Endodermal cell (in vitro differentiated cells): ENCODE data around the gene SLC12A6. TPM values are rescaled to one million over a fixed set of nuclear protein-coding genes. Genes with fewer than 3 reads are reported as not detected.
A peak's percentile ranks its signal among the peaks of the same experiment; 100 is the strongest.

ENCODE experiments used
- DNase-seq: peaks from one replicate; pipeline ENCODE4 v3.0.0-alpha.2; 2017
- H3K27ac ChIP-seq: 2 replicates; pipeline ENCODE4 v1.5.1; 2013; ENCODE audit warnings: mild to moderate bottlenecking, low read depth, low read length, moderate library complexity
- H3K27me3 ChIP-seq: 2 replicates; pipeline ENCODE4 v1.6.1; 2013; ENCODE audit warnings: mild to moderate bottlenecking, low read length, moderate library complexity; ENCODE audit not compliant: insufficient read depth, control insufficient read depth, poor library complexity, severe bottlenecking
- H3K36me3 ChIP-seq: 2 replicates; pipeline ENCODE4 v1.7.0; 2013; ENCODE audit warnings: mild to moderate bottlenecking, low read length, moderate library complexity; ENCODE audit not compliant: control insufficient read depth, insufficient read depth
- H3K4me1 ChIP-seq: one replicate; pipeline ENCODE4 v1.7.0; 2013; ENCODE audit warnings: low read length; ENCODE audit not compliant: control insufficient read depth, insufficient read depth
- H3K4me3 ChIP-seq: 2 replicates; pipeline ENCODE4 v1.5.1; 2013; ENCODE audit warnings: mild to moderate bottlenecking, low read length, moderate library complexity
- H3K9ac ChIP-seq: 2 replicates; pipeline ENCODE4 v1.6.1; 2013; ENCODE audit warnings: mild to moderate bottlenecking, low read length, moderate library complexity; ENCODE audit not compliant: poor library complexity, severe bottlenecking; ENCODE audit errors: extremely low read depth
- H3K9me3 ChIP-seq: 2 replicates; pipeline ENCODE4 v1.6.1; 2013; ENCODE audit warnings: mild to moderate bottlenecking, low read length, moderate library complexity; ENCODE audit not compliant: control insufficient read depth
- H3K27ac Mint-ChIP-seq: 2 replicates; pipeline ENCODE4 v1.8.0; 2020; ENCODE audit warnings: mixed read lengths
- H3K27me3 Mint-ChIP-seq: 2 replicates; pipeline ENCODE4 v1.8.0; 2021; ENCODE audit warnings: mild to moderate bottlenecking, mixed read lengths; ENCODE audit not compliant: insufficient read depth
- H3K36me3 Mint-ChIP-seq: 2 replicates; pipeline ENCODE4 v1.8.0; 2020; ENCODE audit warnings: low read depth, mixed read lengths
- H3K4me1 Mint-ChIP-seq: 2 replicates; pipeline ENCODE4 v1.8.0; 2020; ENCODE audit warnings: mixed read lengths
- H3K4me3 Mint-ChIP-seq: 2 replicates; pipeline ENCODE4 v1.8.0; 2020; ENCODE audit warnings: mild to moderate bottlenecking, moderate library complexity, mixed read lengths
- H3K9me3 Mint-ChIP-seq: 2 replicates; pipeline ENCODE4 v1.8.0; 2020; ENCODE audit warnings: mild to moderate bottlenecking, mixed read lengths
- CTCF ChIP-seq: fragments of 200-600 bp; sonication (generic); conservative IDR thresholded peaks from 2 replicates; pipeline ENCODE4 v1.5.0; 2021; ENCODE audit warnings: antibody characterized with exemption, mild to moderate bottlenecking
- WGBS, 2 experiments: methylation state at CpG; one replicate each; pipeline versions ENCODE4 v1.1.5 to v1.1.7; 2013; ENCODE audit warnings: missing lambda C conversion rate in 2 of 2, mixed read lengths in 1 of 2; ENCODE audit not compliant: insufficient coverage in 1 of 2, insufficient read length in 1 of 2; 5-methylcytosine and 5-hydroxymethylcytosine counted together
- total RNA-seq, 2 donors: library from RNA; stranded (reverse); fragmentation: NEBNext Ultra II Directional in 1 of 2; extraction: Animal tissue kit (Norgen Biotek cat#: 25700) in 1 of 2; gene quantifications; 2 replicates in 1 of 2; 3 replicates in 1 of 2; pipeline ENCODE4 v1.2.1, GENCODE V29; 2021

Gene SLC12A6
- total RNA-seq, 2 donors from 2014 or later: 18.2 to 23.3 TPM

GRCh38 chr15:34358367-34358766, 20.8 kb upstream of the SLC12A6 start:
- Mint-ChIP-seq H3K4me3 (no peak overlapping the region), H3K9me3 (no peaks in the 10 kb centered on the region), H3K4me1 (no peaks in the 10 kb centered on the region), H3K27me3 (no peaks in the 10 kb centered on the region), H3K27ac (no peak overlapping the region), H3K36me3 (peaks cover 55% of the 10 kb centered on the region)
- Histone ChIP-seq H3K36me3 (peaks cover 20% of the 10 kb centered on the region), H3K9ac (no peak overlapping the region), H3K9me3 (no peaks in the 10 kb centered on the region), H3K27me3 (no peaks in the 10 kb centered on the region), H3K4me1 (no peaks in the 10 kb centered on the region), H3K4me3 (no peak overlapping the region), H3K27ac (no peak overlapping the region)
- 82% methylated on average over 3 of the region's 3 CpGs for WGBS, 2 experiments
- peak; percentile 68 for TF ChIP-seq CTCF
- DNase-seq: no peak

GRCh38 chr15:34357653-34358052, 20.1 kb upstream of the SLC12A6 start:
- WGBS, 2 experiments: 100% methylated on average over 1 of the region's 1 CpG; no CpG with 5 or more reads in 1 of the 2 experiments
- peaks cover 50% of the 10 kb centered on the region for H3K36me3 Mint-ChIP-seq
- TF ChIP-seq CTCF: no peak

GRCh38 chr15:34355241-34355640, 17.7 kb upstream of the SLC12A6 start:
- no peak for TF ChIP-seq CTCF
- H3K27me3 Mint-ChIP-seq: no peaks in the 10 kb centered on the region
- no peaks in the 10 kb centered on the region for H3K4me1 Mint-ChIP-seq
- H3K9me3 Mint-ChIP-seq: no peaks in the 10 kb centered on the region
- no peak overlapping the region for H3K27ac Mint-ChIP-seq
- H3K4me3 ChIP-seq: no peak overlapping the region
- no peak overlapping the region for H3K9ac ChIP-seq
- no peak overlapping the region for H3K27ac ChIP-seq
- 91 to 93% methylated on average over 7 to 9 of the region's 9 CpGs for WGBS, 2 experiments
- no peaks in the 10 kb centered on the region for H3K9me3 ChIP-seq
- no peaks in the 10 kb centered on the region for H3K27me3 ChIP-seq
- no peaks in the 10 kb centered on the region for H3K4me1 ChIP-seq
- H3K36me3 ChIP-seq: peaks cover 9% of the 10 kb centered on the region
- no peak for DNase-seq
- no peak overlapping the region for H3K4me3 Mint-ChIP-seq
- peaks cover 35% of the 10 kb centered on the region for H3K36me3 Mint-ChIP-seq

More at GRCh38 chr15:34357653-34358052, 20.1 kb upstream of the SLC12A6 start:
- Histone ChIP-seq H3K36me3 (peaks cover 14% of the 10 kb centered on the region), H3K27ac (no peak overlapping the region), H3K9me3 (no peaks in the 10 kb centered on the region), H3K9ac (no peak overlapping the region), H3K4me3 (no peak overlapping the region), H3K27me3 (no peaks in the 10 kb centered on the region), H3K4me1 (no peaks in the 10 kb centered on the region)
- Mint-ChIP-seq H3K27me3 (no peaks in the 10 kb centered on the region), H3K4me1 (no peaks in the 10 kb centered on the region), H3K4me3 (no peak overlapping the region), H3K9me3 (no peaks in the 10 kb centered on the region), H3K27ac (no peak overlapping the region)
- DNase-seq: no peak
